ENCODE results near the gene GBA2.

Gene GBA2

DNA sequence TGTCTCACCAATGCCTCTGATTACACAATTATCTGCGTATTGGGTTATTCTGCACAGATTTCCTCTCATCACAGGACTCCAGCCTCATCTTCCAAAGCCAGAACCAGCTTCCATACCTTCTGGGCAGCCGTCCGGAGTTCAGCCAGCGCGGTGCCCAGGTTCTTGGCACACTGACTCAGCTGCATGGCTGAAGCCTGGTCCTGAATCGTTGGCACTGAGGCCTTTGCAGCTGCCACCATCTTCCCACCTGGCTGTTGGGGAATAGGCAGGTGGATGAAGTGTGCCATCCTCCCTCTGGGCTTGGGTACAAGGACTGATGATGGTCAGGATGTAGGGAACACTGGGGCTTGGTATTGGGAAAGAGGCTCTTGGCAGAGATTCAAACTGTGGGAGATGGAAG, 34.9 kb downstream of the GBA2 start:
- DNase-seq: no peak

DNA sequence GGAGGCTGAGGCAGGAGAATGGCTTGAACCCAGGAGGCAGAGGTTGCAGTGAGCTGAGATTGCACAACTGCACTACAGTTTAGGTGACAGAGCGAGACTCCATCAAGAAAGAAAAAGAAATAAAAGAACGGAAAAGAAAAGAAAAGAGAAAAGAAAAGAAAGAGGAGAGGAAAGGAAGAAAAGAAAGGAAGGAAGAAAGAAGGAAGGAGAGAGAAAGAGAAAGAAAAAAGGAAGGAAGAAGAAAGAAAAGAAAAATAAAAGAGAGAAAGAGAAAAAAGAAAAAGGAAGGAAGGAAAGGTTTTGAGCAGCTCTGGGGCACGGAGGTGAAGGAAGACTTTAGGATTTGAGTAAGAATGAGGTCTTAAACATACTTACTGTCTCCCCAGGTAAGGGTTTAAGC, 35.5 kb downstream of the GBA2 start:
- no peak for DNase-seq

DNA sequence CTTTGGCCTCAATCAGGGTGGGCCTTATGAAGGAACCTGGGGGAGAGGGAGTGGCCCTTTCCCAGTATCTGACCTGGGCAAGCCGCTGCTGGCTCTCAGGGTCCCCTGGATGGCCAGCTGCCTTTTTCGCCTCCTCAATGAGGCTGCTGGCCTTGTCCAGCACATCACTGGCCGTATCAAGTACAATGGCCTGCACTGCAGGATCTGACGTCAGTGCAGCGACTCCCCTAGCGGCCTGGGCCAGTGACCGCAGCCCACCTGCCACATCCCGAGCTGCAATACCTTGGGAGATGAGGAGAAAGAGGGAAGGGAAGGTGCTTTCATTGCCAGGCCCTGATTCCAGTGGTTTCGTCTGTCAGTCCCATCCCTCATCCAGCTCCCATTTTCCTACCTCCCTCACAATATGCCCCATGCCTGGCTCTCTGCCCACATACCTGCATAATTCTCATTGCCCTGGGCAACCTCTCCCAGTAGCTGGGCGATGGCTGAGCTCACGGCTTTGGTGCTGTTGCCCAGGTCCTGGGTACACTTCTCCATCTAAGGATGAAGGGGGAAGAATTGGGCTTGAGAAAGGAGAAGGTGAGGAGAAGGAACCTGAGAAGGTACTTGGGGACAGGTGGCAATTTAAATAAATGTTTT, 36.1 kb downstream of the GBA2 start:
- DNase-seq: no peak

DNA sequence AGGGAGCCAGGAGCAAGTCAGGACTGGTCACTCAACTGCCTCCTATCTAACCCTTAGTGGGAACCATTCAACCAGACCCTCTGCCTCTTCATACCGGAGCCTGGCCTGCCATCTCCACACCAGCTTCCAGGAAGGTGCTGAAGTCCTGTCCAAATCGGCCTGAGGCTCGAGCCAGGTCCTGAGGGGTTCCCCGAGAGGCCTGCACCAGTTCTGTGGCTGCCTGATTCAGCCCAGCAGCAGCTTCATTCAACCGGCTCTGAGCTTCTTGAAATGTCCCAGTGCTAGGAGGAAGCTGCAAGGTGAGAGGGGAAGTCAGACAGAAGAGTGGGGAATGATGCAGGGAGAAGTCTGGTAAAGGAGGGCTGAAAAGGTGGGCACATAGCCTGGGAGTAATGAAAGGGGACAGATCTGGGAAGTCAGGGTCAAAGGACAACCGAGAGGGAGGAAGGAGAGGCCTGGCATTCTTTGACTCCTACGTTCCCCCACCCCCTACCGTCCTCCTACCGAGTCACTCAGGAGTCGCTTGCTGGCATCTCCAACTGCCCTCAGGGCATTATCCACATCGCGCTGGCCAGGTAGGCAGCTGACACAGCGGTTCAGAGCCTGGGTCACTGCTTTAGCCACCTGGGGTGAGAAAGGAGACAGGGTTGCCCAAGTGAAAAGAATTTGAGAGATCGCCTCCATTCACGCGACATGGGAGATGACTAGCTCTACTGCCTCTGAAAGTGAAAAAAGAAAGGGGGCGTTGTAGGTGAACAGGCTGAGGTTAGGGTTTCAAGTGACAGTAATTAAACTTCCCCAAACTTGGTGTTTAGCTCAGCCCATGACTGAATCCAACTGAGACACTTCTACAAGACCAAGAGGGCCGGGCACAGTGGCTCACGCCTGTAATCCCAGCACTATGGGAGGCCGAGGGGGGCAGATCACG, 37.3 kb downstream of the GBA2 start:
- no peak for DNase-seq

DNA sequence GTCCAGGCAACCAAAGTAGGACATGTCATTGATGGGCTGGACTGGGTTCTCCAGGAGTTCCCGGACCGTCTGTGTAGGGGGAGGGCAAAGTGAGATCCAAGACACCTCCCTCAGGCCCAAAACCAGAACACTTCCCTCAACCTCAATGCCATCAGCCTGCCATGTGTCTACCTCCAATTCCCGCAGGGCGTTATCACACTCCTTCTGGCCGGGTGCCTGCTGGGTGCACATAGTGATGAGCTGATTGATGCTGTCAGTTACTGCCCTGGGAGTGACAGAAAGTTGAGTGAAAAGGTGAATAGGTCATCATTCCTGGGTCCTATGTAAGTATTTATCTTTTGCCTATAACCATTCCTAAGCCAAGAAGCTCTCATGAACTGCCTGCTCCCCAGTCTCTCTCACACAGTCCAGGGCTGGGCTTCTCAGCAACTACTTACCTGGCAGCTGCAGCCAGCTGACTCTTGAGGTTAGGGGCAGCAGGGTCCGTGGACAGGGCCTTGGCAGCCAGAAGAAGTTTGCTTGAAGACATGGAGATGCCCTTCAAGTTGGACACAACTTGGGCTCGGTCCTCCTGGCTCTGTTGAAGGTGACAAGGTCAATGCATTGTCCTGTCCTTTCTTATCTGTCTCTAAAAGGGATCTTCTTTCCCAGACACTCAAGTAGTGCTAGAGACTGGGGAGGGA, 38.1 kb downstream of the GBA2 start:
- DNase-seq: no peak

DNA sequence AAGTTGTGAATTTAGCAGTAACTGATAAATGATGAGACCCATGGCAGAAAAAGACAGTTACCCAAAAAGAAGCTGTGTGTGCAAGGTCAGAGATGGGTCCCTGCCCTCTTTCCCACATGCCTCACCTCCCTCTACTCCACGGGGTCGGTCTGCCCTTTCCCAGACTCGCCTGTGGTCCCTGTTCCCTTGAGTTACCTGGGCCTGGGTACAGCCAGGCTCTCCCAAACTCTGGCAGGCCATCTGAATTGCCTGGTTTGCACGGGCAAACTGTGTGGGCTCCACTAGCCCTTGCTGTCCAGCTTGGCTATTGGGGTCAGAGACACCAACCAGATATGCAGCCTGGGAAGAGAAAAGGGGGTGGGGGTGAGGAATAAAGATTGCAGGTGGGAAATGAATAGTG, 40.9 kb downstream of the GBA2 start:
- DNase-seq: no peak

DNA sequence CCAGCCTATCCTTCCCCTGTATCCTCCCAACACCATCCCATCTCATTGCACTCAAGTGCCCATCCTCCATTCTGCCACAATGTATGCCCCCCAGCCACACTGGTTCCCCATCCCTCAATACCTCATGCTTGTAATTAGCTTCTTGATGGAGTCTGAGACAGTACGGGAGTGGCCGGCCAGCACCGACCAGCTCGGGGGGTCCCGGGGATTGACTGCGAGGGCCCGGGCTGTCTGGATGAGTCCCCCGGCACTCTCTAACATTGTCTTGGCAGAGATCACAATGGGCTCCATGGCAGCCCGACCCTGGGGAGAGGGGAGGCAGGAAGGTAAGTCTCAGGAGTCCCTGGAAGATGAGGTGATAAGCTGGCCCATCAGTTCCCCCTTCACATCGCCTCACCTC, 42.1 kb downstream of the GBA2 start:
- no peak for DNase-seq

DNA sequence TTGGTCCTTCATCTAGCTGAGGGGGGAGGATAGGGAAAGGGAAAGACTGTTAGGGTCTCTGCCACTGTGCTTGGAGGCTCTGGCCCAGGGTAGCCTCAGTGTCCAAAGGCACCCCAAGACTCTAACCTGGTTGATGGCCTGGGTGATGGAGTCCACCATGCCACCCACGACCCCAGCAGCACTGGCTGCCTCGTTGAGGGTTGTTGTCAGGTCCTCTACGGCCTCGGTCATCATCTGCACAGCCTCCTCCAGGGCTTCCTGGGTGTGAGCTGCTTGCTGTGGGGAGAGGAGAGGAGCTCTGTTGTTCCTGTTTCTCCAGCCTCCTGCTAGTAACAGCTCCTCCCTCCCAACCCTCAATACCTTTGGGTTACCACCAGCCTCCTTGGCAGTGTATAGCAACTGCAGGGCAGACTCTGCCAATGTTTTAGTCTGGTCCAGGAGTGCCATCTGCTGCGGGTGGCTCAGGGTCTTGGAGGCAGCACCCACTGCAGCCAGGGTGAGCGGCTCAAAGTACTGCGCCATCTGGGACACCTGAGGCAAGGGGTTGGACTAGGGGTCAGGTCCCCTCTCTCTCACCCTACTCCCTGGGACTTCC, 43.1 kb downstream of the GBA2 start:
- DNase-seq: no peak

DNA sequence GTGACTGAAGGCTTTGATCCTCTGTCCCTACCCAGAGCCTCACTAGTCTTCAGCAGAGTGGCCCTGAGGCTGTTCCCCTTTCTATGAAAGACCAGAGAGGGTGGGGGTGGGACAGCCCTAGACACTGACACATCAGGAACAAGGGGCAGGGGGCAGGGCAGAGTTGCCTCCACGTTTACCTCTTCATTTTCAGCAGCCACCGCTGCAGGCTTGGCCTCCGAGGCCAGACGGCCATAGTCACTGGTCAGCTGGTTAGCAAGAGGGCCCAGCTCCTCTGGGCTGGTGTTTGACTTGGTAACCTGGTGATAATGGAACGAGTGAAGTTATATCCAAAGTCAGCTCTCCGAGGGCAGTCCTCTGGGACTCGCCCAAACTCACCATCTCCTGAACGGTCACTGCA, 43.7 kb downstream of the GBA2 start:
- DNase-seq: no peak

DNA sequence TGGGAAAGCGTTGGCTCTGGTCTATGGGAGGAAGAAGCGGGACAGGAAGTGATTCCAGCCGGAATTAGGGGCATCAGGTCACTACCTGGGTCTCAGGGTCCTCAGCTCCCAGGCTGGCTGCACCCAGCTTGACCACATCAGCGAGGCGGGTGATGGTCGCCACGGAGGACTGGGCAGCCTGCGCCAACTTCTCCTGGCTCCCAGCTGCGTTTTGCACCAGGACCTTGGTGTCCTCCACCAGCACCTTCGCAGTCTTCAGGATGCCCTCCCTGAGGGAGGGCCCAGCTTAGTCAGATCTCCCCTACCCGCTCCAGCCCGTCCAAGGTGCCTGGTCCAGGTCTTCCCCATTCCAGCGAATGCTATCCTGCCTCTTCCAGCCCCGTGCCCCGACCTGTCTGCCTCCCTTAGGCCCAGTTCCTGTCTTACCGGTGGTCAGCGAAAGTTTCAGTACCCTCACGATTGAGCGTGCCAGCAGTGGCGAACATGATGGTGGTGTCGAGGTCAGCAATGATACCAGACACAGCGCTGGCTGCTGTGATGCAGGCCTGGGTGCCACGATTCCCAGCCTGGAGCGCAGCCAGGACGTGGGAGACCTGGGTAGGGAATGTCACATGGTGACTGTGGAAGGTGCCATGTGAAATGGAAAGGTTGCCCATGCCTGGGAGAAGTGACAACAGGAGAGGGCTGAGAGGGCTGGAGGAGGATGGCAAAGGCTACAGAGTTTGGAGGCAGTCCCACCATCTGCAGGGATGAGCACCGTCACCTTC, 44.9 kb downstream of the GBA2 start:
- DNase-seq: no peak

DNA sequence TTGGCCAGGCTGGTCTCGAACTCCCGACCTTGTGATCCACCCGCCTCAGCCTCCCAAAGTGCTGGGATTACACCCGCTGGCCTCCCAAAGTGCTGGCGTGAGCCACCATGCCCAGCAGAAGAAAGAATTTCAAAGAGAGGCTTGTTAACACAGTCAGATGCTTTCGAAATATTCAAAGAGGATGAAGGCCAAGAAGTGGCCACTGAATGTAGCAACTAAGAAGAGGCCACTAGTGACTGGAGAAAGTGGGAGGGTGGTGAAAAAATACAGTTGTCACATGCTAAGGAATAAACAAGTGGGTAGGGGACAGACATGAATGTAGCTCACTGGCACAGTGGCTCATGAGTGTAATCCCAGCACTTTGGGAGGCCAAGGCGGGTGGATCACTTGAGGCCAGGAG, 46.3 kb downstream of the GBA2 start:
- DNase-seq: no peak

DNA sequence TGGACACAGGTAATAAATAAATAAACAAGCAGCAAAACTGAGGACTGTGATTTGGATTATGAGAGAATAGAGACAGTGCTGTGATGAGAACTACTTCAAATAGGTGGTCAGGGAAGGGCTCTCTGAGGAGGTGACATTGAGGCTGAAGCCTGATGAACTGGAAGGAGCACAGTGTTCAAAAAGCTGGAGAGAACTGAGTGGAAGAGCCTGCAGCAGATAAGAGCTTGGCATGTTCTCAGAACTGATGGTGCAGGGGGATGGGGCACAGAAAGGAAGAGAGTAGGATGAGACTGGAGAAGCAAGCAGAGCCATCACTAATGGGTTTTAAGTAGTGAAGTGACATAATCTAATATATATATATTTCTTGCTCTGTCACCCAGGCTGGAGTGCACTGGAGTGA, 48.1 kb downstream of the GBA2 start:
- no peak for DNase-seq

DNA sequence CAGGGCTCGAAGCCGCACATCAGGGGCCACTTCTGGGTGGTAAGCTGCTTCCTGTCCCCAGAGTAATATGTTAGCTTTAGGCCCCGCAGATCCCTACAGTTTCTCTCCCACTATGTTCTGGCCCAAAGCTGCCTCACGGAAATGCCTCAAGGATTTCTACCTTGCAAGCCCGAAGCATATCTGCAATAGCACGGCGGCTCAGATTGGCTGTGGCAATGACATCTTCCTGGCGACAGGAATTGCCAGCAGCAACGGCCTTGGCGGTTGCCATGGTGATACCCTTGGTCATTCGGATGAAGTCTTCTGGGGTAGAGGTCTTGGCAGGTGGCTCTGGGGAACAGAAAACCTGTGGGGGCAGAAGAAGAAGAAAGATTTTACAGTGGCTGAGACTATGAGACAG, 49.0 kb downstream of the GBA2 start:
- DNase-seq: no peak

DNA sequence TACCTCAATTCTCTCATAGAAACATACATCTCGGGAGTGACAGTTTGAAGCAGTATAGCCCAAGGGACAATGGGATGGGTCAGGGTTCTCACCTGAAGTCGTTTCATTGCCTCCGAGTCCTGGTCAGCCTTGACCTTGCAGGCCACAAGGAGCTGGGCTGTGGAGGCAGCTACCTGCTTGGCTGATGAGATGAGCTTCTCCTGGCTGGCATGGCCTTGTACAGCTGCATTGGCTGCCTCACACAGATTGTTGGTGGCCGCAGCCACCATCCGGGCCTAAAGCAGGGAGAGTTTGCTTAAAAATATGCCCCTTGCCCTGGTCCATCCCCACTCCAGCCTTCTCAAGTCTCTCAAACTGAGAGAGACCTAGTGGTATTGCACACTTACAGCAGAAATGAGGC, 50.8 kb downstream of the GBA2 start:
- DNase-seq: no peak

DNA sequence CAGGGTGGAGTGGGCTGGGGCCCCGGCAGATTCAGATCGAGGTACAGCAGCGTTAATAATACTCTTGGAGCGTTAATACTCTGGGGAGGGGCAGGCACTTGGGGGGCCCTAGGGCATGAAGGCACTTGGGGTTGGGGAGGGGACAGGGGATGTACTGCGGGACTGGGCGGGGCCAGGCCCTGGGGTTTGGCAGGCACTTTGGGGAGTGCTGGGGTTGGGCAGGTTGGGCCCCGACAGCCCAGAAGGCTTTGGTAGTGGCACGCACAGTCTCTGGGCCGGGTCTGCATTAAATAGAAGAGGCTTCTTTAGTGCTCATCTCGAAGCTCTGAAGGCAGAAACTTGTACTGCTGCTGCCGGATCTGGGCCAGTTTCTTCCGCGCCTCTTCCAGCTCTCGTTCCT, 51.5 kb downstream of the GBA2 start:
- no peak for DNase-seq

DNA sequence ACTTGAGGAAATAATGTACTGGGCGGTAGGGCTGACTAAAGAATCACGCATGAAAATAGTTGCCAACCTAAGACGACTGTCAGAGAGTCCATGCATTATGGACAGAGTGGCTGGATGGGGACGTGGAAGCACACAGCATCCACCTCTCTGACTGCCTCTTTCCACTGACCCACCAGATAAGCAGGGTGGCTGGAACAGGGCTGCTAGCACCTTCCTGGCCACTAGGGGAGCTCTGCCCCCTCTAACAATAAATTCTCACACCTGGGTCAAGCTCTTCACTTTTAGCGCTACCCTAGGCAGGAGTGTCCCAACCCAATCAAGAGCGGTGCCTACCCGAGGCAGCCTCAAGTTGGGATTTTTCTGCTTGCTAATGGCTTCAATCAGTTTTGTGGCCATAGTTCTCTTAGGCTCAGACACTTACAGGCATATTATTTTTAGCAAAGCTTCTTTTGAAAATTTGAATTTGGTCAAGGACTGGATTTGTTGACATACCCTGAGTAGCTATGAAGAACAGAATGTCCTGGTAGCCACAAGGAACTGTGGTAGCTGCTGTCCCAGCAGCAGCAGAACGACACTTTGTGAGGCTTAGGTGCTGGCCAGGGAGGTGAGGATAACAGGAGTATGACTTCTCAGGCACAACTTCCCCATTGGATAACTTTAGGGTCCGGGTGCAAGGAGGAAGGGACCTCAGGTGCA, 52.4 kb downstream of the GBA2 start:
- DNase-seq: no peak

DNA sequence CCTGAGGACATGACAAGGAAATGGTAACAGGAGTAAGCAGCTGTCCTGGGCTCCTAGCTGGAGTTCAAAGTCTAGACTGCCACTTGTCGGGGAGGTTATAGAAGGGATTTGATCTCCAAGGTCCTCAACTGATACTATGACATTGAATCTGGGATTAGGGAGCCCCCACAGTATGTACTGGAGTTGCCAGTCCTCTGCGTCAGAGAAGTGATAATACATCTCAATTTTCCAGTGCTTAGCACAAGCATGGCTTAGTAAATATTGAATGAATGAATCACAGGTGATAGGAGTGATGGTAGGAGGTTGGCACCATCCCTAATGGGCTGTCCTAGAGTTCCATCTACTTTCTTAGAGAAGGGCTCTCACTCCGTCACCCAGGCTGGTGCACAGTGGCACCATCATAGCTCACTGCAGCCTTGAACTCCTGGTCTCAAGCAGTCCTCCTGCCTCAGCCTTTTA, 53.1 kb downstream of the GBA2 start:
- DNase-seq: no peak

DNA sequence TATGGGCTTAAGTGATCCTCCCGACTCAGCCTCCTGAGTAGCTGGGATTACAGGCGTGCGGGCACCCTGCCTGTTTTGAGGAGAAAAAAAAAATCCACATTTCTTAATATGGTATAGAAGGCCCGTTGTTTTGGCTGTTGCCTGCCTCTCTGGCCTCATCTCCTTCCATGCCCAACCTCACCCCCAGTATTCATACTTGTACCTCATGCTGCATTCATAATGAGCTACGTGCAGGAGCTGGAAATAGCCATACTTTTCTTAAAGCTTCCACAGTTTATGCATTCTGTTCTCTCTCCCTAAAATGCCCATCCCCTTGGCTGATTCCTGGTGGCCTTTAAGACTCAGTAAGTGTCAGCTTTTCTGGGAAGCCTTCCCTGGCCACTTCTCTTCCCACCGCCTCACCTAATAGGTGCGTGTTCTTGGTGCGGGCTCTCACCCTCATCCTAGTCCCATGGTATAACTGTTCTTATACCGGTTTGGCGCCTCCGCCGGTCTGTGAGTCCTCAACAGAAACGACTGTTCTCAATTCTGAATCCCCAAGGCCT, 57.2 kb downstream of the GBA2 start:
- DNase-seq: no peak

DNA sequence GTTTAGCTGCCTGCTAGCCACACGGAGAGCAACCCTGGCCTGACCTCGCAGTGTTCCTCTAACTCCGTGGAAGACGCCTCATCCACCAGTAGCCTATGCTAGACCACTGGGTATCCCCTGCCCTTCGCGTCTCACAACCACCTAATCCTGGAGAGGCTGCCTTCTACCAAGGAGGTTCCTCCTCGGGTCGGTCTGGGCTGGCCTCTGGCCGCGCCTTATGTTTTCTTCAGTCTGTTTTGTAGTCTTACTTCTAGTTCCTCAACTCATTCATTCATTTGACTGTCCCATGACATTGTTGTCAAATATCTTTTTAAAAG, 57.7 kb downstream of the GBA2 start:
- no peak for DNase-seq

DNA sequence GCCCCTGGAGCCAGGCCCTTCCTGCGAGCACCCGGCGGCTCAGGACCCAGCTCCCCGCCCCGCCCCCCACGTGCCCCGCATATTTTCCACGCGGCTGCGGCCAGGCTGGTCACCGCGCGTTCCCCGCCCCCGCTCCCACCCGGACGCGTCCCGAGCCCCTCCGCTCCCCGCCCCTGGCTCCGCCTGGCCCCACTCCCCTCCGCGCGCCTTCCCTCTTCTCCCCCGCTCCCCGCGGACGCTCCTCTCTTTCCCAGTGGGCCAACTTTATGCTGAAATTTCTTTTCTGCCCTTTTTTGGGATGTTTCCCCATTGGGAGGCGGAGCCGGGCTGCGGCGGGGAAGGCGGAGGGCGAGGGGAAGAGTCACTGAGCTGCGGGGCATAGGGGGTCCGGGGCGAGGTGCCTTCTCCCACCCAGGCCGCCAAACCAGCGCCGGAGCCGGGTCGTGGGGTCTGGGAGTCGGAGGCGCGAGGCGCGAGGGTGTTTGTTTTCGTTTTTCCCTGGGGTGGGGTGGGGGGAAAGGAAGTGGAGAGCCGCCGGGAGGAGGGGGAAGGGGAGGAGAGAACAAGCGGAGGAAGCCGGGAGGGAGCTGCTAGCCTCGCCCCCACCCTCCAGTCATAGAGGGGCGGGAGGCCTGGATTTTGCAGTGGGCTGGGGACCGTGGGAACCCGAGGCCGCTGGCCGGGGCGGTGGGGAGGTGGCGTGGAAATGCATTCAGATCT, 58.3 kb downstream of the GBA2 start:
- DNase-seq: no peak

DNA sequence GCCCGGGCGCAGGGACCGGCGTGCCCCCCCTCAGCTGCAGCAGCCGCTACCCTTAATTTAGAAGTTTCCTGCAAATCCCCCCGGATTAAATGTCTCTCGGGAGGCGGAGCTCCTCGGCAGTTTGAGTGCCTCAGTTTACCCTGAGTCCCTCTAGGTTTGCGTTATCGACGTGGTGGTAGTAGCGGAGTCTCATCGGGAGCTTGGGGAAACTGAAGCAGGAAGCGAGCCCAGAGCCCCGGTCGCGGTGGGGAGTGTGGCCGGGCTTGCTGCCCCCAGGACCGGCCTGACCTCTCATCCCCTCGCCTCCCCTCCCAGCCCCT, 58.8 kb downstream of the GBA2 start:
- no peak for DNase-seq

Measured in DMS 273 treated with DMSO at 0.1 percent for 48 hours (cell line).